CD4-positive, alpha-beta T cell treated with Interleukin-17A for 1 hour (primary cell): Measurements from ENCODE around the gene NCBP1.
"Not testable (repeated sequence)": the region's sequence is repeated elsewhere in the genome, so short reads cannot be mapped to it uniquely, and the experiment has no call there.

Experiments used
- DNase-seq: peaks from one replicate; pipeline ENCODE4 v3.0.0-alpha.2; 2020

Gene NCBP1

GRCh38 chr9:97632985-97633858 is at the start of gene NCBP1, which contains the start of gene TSTD2:
Gene NCBP1 (plus strand): TSS chr9:97633821. CDS start chr9:97633882, 61 bp downstream.
Gene TSTD2 (minus strand): TSS chr9:97633368. CDS start chr9:97627562, 5,806 bp downstream.
- DNase-seq, result peak; percentile 97

GRCh38 chr9:97584778-97585177 is 48.8 kb upstream of the NCBP1 start:
- DNase-seq, result not testable (repeated sequence)

GRCh38 chr9:97586909-97587308 is 46.7 kb upstream of the NCBP1 start:
- DNase-seq, result not testable (repeated sequence)

- no peak for DNase-seq
These were observed 42.1 kb upstream of the NCBP1 start for GRCh38 chr9:97591535-97591934.

GRCh38 chr9:97592126-97592525 is 41.5 kb upstream of the NCBP1 start:
- no peak for DNase-seq

GRCh38 chr9:97593960-97594359 is 39.7 kb upstream of the NCBP1 start:
- no peak for DNase-seq

- DNase-seq, result no peak
These were observed 39.2 kb upstream of the NCBP1 start for GRCh38 chr9:97594381-97594921.

GRCh38 chr9:97596906-97597305 is 36.7 kb upstream of the NCBP1 start:
- no peak for DNase-seq

- DNase-seq, result peak; percentile 77
These were observed 34.9 kb upstream of the NCBP1 start for GRCh38 chr9:97598461-97599288.

- DNase-seq, result no peak
These were observed 34.2 kb upstream of the NCBP1 start for GRCh38 chr9:97599314-97599846.

GRCh38 chr9:97600531-97601227 is 32.9 kb upstream of the NCBP1 start:
- no peak for DNase-seq

- no peak for DNase-seq
These were observed 32.3 kb upstream of the NCBP1 start for GRCh38 chr9:97601228-97601898.

- no peak for DNase-seq
These were observed 31.2 kb upstream of the NCBP1 start for GRCh38 chr9:97602430-97602829.

GRCh38 chr9:97604901-97605645 is 28.5 kb upstream of the NCBP1 start:
- no peak for DNase-seq

GRCh38 chr9:97615439-97616072 is 18.1 kb upstream of the NCBP1 start:
- DNase-seq, result peak; percentile 76

- DNase-seq, result no peak
These were observed 15.6 kb upstream of the NCBP1 start for GRCh38 chr9:97617939-97618416.

- not testable (repeated sequence) for DNase-seq
These were observed 13.6 kb upstream of the NCBP1 start for GRCh38 chr9:97620063-97620462.

GRCh38 chr9:97622483-97622882 is 11.1 kb upstream of the NCBP1 start:
- not testable (repeated sequence) for DNase-seq

- no peak for DNase-seq
These were observed 9.7 kb upstream of the NCBP1 start for GRCh38 chr9:97623946-97624345.

- DNase-seq, result no peak
These were observed 8.0 kb upstream of the NCBP1 start for GRCh38 chr9:97625620-97626019.
